ENCODE data around the gene KIF24.

- no peak for TF ChIP-seq POLR2AphosphoS5 (IDR thresholded peaks at IDR 0.05)
- TF ChIP-seq CTCF (IDR thresholded peaks at IDR 0.05), result no peak
- no peak for TF ChIP-seq POLR2A (IDR thresholded peaks at IDR 0.05)
Measured at GRCh38 chr9:34310215-34310614, 18.9 kb downstream of the KIF24 start.
